ENCODE data around the gene TMEM81. TPM values are rescaled to one million over a fixed set of nuclear protein-coding genes. Genes with fewer than 3 reads are reported as not detected.
A peak's percentile ranks its signal among the peaks of the same experiment; 100 is the strongest.

TMEM81 gene
- total RNA-seq, 1 donor from 2014 or later, result 5.8 TPM

- TF ChIP-seq CTCF (conservative IDR thresholded peaks at IDR 0.05), result no peak
- no peaks in the 10 kb centered on the region for H3K36me3 Mint-ChIP-seq
- no peak overlapping the region for H3K4me3 Mint-ChIP-seq
- no peaks in the 10 kb centered on the region for H3K9me3 Mint-ChIP-seq
- peak; percentile 51 for DNase-seq (ENCODE audit: extremely low spot score, unreplicated experiment)
- peaks cover 18% of the 10 kb centered on the region for H3K27me3 Mint-ChIP-seq
- peaks cover 9% of the 10 kb centered on the region for H3K4me1 Mint-ChIP-seq (ENCODE audit: unreplicated experiment)
- no peak overlapping the region for H3K27ac Mint-ChIP-seq
Observed at GRCh38 chr1:205065666-205066065, 18.6 kb downstream of the TMEM81 start.

GRCh38 chr1:205064741-205065316, 19.4 kb downstream of the TMEM81 start:
- Mint-ChIP-seq H3K4me3 (no peak overlapping the region), H3K4me1 (ENCODE audit: unreplicated experiment) (peaks cover 9% of the 10 kb centered on the region), H3K36me3 (no peaks in the 10 kb centered on the region), H3K9me3 (no peaks in the 10 kb centered on the region), H3K27me3 (peaks cover 18% of the 10 kb centered on the region), H3K27ac (no peak overlapping the region)
- no peak for TF ChIP-seq CTCF (conservative IDR thresholded peaks at IDR 0.05)
- DNase-seq (ENCODE audit: extremely low spot score, unreplicated experiment), result no peak

GRCh38 chr1:205064301-205064700, 20.0 kb downstream of the TMEM81 start:
- TF ChIP-seq CTCF (conservative IDR thresholded peaks at IDR 0.05), result no peak
- no peak overlapping the region for H3K4me3 Mint-ChIP-seq
- H3K27me3 Mint-ChIP-seq, result peaks cover 18% of the 10 kb centered on the region
- H3K36me3 Mint-ChIP-seq, result no peaks in the 10 kb centered on the region
- no peak for DNase-seq (ENCODE audit: extremely low spot score, unreplicated experiment)
- H3K27ac Mint-ChIP-seq, result no peak overlapping the region
- H3K4me1 Mint-ChIP-seq (ENCODE audit: unreplicated experiment), result peaks cover 9% of the 10 kb centered on the region
- no peaks in the 10 kb centered on the region for H3K9me3 Mint-ChIP-seq

GRCh38 chr1:205062895-205063294, 21.4 kb downstream of the TMEM81 start:
- no peak overlapping the region for H3K4me3 Mint-ChIP-seq
- no peaks in the 10 kb centered on the region for H3K9me3 Mint-ChIP-seq
- H3K36me3 Mint-ChIP-seq, result no peaks in the 10 kb centered on the region
- H3K27ac Mint-ChIP-seq, result no peak overlapping the region
- no peak for DNase-seq (ENCODE audit: extremely low spot score, unreplicated experiment)
- H3K27me3 Mint-ChIP-seq, result peaks cover 15% of the 10 kb centered on the region
- TF ChIP-seq CTCF (conservative IDR thresholded peaks at IDR 0.05), result no peak
- peaks cover 9% of the 10 kb centered on the region for H3K4me1 Mint-ChIP-seq (ENCODE audit: unreplicated experiment)

GRCh38 chr1:205062319-205062718, 21.9 kb downstream of the TMEM81 start:
- peaks cover 9% of the 10 kb centered on the region for H3K4me1 Mint-ChIP-seq (ENCODE audit: unreplicated experiment)
- DNase-seq (ENCODE audit: extremely low spot score, unreplicated experiment), result no peak
- no peak for TF ChIP-seq CTCF (conservative IDR thresholded peaks at IDR 0.05)
- peaks cover 16% of the 10 kb centered on the region for H3K27me3 Mint-ChIP-seq
- H3K36me3 Mint-ChIP-seq, result no peaks in the 10 kb centered on the region
- H3K4me3 Mint-ChIP-seq, result no peak overlapping the region
- no peaks in the 10 kb centered on the region for H3K9me3 Mint-ChIP-seq
- no peak overlapping the region for H3K27ac Mint-ChIP-seq

- no peak overlapping the region for H3K4me3 Mint-ChIP-seq
- peak; percentile 98 for TF ChIP-seq CTCF (conservative IDR thresholded peaks at IDR 0.05)
- no peaks in the 10 kb centered on the region for H3K36me3 Mint-ChIP-seq
- no peak overlapping the region for H3K27ac Mint-ChIP-seq
- peaks cover 21% of the 10 kb centered on the region for H3K27me3 Mint-ChIP-seq
- peak; percentile 86 for DNase-seq (ENCODE audit: extremely low spot score, unreplicated experiment)
- peaks cover 9% of the 10 kb centered on the region for H3K4me1 Mint-ChIP-seq (ENCODE audit: unreplicated experiment)
- no peaks in the 10 kb centered on the region for H3K9me3 Mint-ChIP-seq
Observed at GRCh38 chr1:205061665-205062069, 22.6 kb downstream of the TMEM81 start.

Data from type B pancreatic cell (in vitro differentiated cells).